Upper lobe of right lung (tissue), 1 donor: ENCODE data around the gene TFDP1. TPM values are rescaled to one million over a fixed set of nuclear protein-coding genes. Genes with fewer than 3 reads are reported as not detected.
A peak's percentile ranks its signal among the peaks of the same experiment; 100 is the strongest.

Experiments used
- ATAC-seq: fragments of 200-7000 bp; cut with Tn5 transposase; one replicate; pipeline ENCODE4 v1.9.1; 2020; ENCODE audit warnings: mild to moderate bottlenecking, moderate library complexity
- DNase-seq: peaks from one replicate; pipeline ENCODE4 v3.0.0-alpha.2; 2020
- H3K27ac ChIP-seq: fragments of 200-600 bp; one replicate; pipeline ENCODE4 v1.8.0; 2022
- H3K27me3 ChIP-seq: fragments of 200-600 bp; one replicate; pipeline ENCODE4 v1.8.0; 2022; ENCODE audit warnings: mild to moderate bottlenecking
- H3K36me3 ChIP-seq: fragments of 200-600 bp; one replicate; pipeline ENCODE4 v1.8.0; 2022
- H3K4me1 ChIP-seq: fragments of 200-600 bp; one replicate; pipeline ENCODE4 v1.8.0; 2022
- H3K4me3 ChIP-seq: fragments of 200-600 bp; one replicate; pipeline ENCODE4 v1.8.0; 2022; ENCODE audit warnings: mild to moderate bottlenecking
- H3K9me3 ChIP-seq: fragments of 200-600 bp; one replicate; pipeline ENCODE4 v1.8.0; 2022
- CTCF ChIP-seq: fragments of 200-600 bp; IDR thresholded peaks from one replicate; pipeline ENCODE4 v1.8.0; 2022; ENCODE audit warnings: antibody characterized with exemption
- intact Hi-C: fragments of 100-400 bp; cut with DNase I; formaldehyde crosslinking; loops from one replicate; pipeline ENCODE4 v1.11.0; 2022
- total RNA-seq: library from RNA; stranded (reverse); fragmentation: NEBNext Ultra II Directional; extraction: Animal tissue kit (Norgen Biotek cat#: 25700); gene quantifications from one replicate; pipeline ENCODE4 v1.2.1, GENCODE V29; 2021
- donor health status: DM: no; HTN: yes; CAD: no; lungs with severe emphysema.

TFDP1 gene
- total RNA-seq, 1 donor from 2014 or later = 42.3 TPM

DNA sequence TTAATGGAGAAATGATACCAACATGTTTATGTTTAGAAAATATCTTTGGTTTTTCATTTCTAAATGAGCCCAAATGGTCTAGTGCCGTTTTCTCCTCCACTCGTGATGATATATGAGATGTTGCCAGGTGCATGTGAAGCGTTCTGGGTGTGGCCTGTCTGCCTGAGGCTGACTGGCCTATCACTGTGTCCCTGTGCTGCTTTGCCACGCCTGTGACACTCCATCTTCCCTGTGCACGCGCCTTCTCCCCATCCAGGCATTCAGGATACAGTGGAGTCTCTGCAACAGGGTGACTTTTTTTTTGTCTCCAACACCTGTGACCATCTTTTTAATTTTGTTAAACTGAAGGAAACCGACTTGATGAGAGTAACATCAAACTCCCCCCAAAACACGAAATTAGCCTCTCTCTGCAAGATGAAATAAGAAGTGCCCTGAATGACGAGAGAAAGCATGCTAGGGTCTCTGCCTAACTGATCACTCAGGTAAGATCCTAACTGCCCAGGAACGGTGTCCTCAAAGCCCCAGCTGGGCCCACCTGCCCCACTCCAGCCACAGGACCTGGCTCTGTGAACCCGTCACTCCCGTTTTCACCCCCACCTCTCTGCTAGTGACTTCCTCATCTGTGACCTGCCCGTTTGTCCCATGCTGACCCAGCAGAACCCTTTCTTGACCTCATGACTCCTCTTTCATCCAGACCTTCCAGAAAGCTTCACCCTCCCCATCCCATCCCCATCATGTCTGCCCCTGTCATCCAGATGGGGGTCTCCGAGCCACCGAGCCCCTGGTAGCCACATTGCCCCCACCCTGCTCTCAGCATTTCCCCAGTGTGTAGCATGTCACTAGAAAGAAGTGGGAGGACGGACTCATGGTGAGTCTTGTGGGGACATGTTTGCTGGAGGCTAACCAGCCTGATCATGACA lies 33.2 kb upstream of the TFDP1 start:
- H3K27ac ChIP-seq = no peak overlapping the region
- H3K4me1 ChIP-seq = peaks cover 2% of the 10 kb centered on the region
- no peaks in the 10 kb centered on the region for H3K9me3 ChIP-seq
- ATAC-seq = no peak
- peaks cover 43% of the 10 kb centered on the region for H3K36me3 ChIP-seq
- no peak for TF ChIP-seq CTCF
- peak; percentile 47 for DNase-seq
- no peak overlapping the region for H3K4me3 ChIP-seq
- H3K27me3 ChIP-seq = no peaks in the 10 kb centered on the region
- intact Hi-C loops = no loop called here

GRCh38 chr13:113552079-113552478 lies 32.5 kb upstream of the TFDP1 start:
- Histone ChIP-seq H3K4me1 (no peaks in the 10 kb centered on the region), H3K4me3 (no peak overlapping the region), H3K27me3 (no peaks in the 10 kb centered on the region), H3K36me3 (peaks cover 43% of the 10 kb centered on the region), H3K9me3 (no peaks in the 10 kb centered on the region), H3K27ac (no peak overlapping the region)
- DNase-seq (peak; percentile 45), ATAC-seq (no peak)
- TF ChIP-seq CTCF = no peak
- intact Hi-C loops = no loop called here

DNA sequence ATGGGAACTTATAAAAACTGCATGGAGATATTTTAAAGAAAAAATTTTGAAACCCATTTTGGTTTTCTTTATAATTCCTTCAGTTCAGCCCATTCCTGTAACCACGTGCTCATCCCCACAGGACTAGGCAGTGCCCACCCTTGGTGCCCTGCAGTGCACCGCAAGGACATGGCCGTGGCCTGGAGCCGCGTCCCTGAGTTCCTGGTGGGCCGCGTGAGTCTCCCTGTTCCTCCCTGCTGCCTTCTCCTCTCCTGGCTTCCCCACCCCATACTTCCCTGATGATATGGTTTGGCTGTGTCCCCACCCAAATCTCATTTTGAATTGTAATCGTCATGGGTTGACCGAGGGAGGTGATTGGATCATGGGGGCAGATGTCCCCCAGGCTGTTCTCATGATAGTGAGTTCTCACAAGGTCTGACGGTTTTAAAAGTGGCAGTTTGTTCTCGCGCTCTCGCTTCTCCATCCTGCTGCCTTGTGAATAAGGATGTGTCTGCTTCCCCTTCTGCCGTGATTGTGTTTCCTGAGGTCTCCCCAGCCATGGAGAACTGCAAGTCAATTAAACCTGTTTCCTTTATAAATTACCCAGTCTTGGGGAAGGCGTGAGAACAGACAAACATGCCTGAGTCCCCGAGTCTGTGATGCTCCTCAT lies 31.6 kb upstream of the TFDP1 start:
- H3K27ac ChIP-seq = no peak overlapping the region
- H3K36me3 ChIP-seq = peaks cover 43% of the 10 kb centered on the region
- intact Hi-C loops = no loop called here
- DNase-seq (peak; percentile 32), ATAC-seq (no peak)
- H3K9me3 ChIP-seq = no peaks in the 10 kb centered on the region
- no peaks in the 10 kb centered on the region for H3K27me3 ChIP-seq
- H3K4me1 ChIP-seq = no peaks in the 10 kb centered on the region
- H3K4me3 ChIP-seq = no peak overlapping the region
- no peak for TF ChIP-seq CTCF

GRCh38 chr13:113553511-113554332 lies 30.8 kb upstream of the TFDP1 start:
- ATAC-seq (no peak), DNase-seq (peak; percentile 37)
- Histone ChIP-seq H3K36me3 (peaks cover 43% of the 10 kb centered on the region), H3K27me3 (no peaks in the 10 kb centered on the region), H3K9me3 (no peaks in the 10 kb centered on the region), H3K27ac (no peak overlapping the region), H3K4me1 (no peaks in the 10 kb centered on the region), H3K4me3 (no peak overlapping the region)
- TF ChIP-seq CTCF = no peak
- intact Hi-C loops = no loop called here

- intact Hi-C loops = no loop called here
- H3K36me3 ChIP-seq = peaks cover 41% of the 10 kb centered on the region
- no peak for ATAC-seq
- H3K9me3 ChIP-seq = no peaks in the 10 kb centered on the region
- DNase-seq = no peak
- H3K4me1 ChIP-seq = no peaks in the 10 kb centered on the region
- no peak for TF ChIP-seq CTCF
- H3K4me3 ChIP-seq = no peak overlapping the region
- no peak overlapping the region for H3K27ac ChIP-seq
- H3K27me3 ChIP-seq = no peaks in the 10 kb centered on the region
Measured at GRCh38 chr13:113554333-113554700, 30.2 kb upstream of the TFDP1 start.
